Smooth muscle cell (in vitro differentiated cells): Measurements from ENCODE around the gene SYNGR3. TPM values are rescaled to one million over a fixed set of nuclear protein-coding genes. Genes with fewer than 3 reads are reported as not detected.

Experiments
- DNase-seq: peaks from one replicate; lab custom pipeline; 2025; ENCODE audit not compliant: unreplicated experiment; lab: John Stamatoyannopoulos, UW
- H2AFZ ChIP-seq: fragments of 200-600 bp; sonication (generic); 2 replicates; pipeline ENCODE4 v1.6.0; 2016; ENCODE audit warnings: antibody characterized with exemption, low read depth, mild to moderate bottlenecking
- H3F3A ChIP-seq: fragments of 200-600 bp; sonication (generic); 2 replicates; pipeline ENCODE4 v1.6.0; 2017; ENCODE audit warnings: antibody characterized with exemption, low read depth
- H3K27ac ChIP-seq: fragments of 200-600 bp; sonication (generic); 2 replicates; pipeline ENCODE4 v1.5.1; 2016; ENCODE audit warnings: low read depth, mild to moderate bottlenecking
- H3K27me3 ChIP-seq: fragments of 200-600 bp; sonication (generic); 2 replicates; pipeline ENCODE4 v1.6.1; 2016; ENCODE audit warnings: low read depth, mild to moderate bottlenecking
- H3K36me3 ChIP-seq: fragments of 200-600 bp; sonication (generic); 2 replicates; pipeline ENCODE4 v1.5.1; 2016; ENCODE audit warnings: low read depth
- H3K4me1 ChIP-seq: fragments of 200-600 bp; sonication (generic); 2 replicates; pipeline ENCODE4 v1.5.1; 2016; ENCODE audit warnings: low read depth
- H3K4me2 ChIP-seq: fragments of 200-600 bp; sonication (generic); 2 replicates; pipeline ENCODE4 v1.6.0; 2016; ENCODE audit warnings: mild to moderate bottlenecking
- H3K4me3 ChIP-seq: fragments of 200-600 bp; sonication (generic); 2 replicates; pipeline ENCODE4 v1.5.1; 2016; ENCODE audit warnings: mild to moderate bottlenecking
- H3K79me2 ChIP-seq: fragments of 200-600 bp; sonication (generic); 2 replicates; pipeline ENCODE4 v1.6.0; 2016; ENCODE audit warnings: low read depth, mild to moderate bottlenecking
- H3K9ac ChIP-seq: fragments of 200-600 bp; sonication (generic); 2 replicates; pipeline ENCODE4 v1.6.0; 2016; ENCODE audit warnings: low read depth
- H3K9me3 ChIP-seq: fragments of 200-600 bp; sonication (generic); replicated peaks from 2 replicates; pipeline ENCODE4 v1.5.1; 2016; ENCODE audit warnings: low read depth
- H4K20me1 ChIP-seq: fragments of 200-600 bp; sonication (generic); 2 replicates; pipeline ENCODE4 v1.6.0; 2016; ENCODE audit warnings: low read depth
- WGBS: methylation state at CpG from one replicate; pipeline ENCODE4 v1.1.7; 2016; ENCODE audit warnings: low lambda C conversion rate; 5-methylcytosine and 5-hydroxymethylcytosine counted together
- polyA plus RNA-seq: library from polyadenylated mRNA; unstranded; fragments of >200 nt; fragmentation: Nextera tagmentation; extraction: Ambion mirVana; gene quantifications from 2 replicates; pipeline ENCODE4 v1.2.1, GENCODE V29; 2016
- total RNA-seq: library from RNA; depleted of rRNA; stranded (reverse); fragments of >200 nt; gene quantifications from 2 replicates; pipeline ENCODE4 v1.2.3, GENCODE V29; 2014
- TF ChIP-seq, protein P1 (sequence below): fragments of 200-600 bp; sonication (generic); IDR thresholded peaks from 2 replicates; pipeline ENCODE4 v1.5.1; 2017; ENCODE audit warnings: borderline replicate concordance, mild to moderate bottlenecking, antibody characterized with exemption; ENCODE audit not compliant: insufficient read depth, poor library complexity, severe bottlenecking

The SYNGR3 gene
- total and polyA plus RNA-seq, 2 experiments from 2014 or later, result 3.0 to 8.7 TPM

DNA sequence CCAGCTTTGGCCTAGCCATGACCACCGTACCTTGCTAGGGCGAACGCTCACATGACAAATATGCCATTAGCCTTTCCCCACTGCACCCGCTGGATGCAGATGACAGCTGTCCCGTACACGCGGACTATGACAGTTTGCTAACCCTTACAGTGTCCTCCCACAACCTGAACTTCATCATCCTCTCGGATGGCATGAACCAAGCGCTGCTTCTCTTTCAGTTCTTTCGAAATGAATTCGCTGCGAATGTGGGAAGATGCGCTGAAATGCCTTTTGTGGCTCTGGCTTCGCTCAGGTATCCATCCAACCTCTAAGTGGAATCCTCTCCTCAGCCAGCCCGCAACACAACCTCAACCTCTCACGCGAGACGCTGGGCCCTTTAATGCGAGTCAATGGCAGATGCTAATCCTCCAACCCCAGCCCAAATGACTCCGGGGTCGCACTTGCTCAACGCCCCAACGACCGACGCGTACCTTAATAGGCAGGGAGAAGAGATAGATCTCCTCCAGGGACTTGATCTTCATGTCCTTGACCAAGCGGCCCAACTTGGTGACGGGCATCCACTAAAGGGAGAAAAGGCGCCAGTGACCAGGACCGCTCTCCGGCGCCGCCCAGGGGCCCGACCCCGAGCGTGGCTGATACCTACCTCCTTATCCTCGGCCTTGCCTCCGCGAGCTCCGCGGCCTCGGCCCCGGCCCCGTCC is 25.8 kb upstream of the SYNGR3 start:
- Histone ChIP-seq H3K27ac (peak overlapping the region; percentile 95), H3K9me3 (no peaks in the 10 kb centered on the region), H4K20me1 (peaks cover 38% of the 10 kb centered on the region), H3K9ac (peak overlapping the region; percentile 95), H3K4me2 (peak overlapping the region; percentile 83), H3K79me2 (peaks cover 48% of the 10 kb centered on the region), H3K4me1 (peaks cover 25% of the 10 kb centered on the region), H2AFZ (no peak overlapping the region), H3K27me3 (no peaks in the 10 kb centered on the region), H3K4me3 (peak overlapping the region; percentile 79), H3K36me3 (no peaks in the 10 kb centered on the region), H3F3A (peaks cover 30% of the 10 kb centered on the region)
- no peak for DNase-seq
- 3% methylated on average over 44 of the region's 44 CpGs for WGBS
- TF ChIP-seq, protein P1, sequence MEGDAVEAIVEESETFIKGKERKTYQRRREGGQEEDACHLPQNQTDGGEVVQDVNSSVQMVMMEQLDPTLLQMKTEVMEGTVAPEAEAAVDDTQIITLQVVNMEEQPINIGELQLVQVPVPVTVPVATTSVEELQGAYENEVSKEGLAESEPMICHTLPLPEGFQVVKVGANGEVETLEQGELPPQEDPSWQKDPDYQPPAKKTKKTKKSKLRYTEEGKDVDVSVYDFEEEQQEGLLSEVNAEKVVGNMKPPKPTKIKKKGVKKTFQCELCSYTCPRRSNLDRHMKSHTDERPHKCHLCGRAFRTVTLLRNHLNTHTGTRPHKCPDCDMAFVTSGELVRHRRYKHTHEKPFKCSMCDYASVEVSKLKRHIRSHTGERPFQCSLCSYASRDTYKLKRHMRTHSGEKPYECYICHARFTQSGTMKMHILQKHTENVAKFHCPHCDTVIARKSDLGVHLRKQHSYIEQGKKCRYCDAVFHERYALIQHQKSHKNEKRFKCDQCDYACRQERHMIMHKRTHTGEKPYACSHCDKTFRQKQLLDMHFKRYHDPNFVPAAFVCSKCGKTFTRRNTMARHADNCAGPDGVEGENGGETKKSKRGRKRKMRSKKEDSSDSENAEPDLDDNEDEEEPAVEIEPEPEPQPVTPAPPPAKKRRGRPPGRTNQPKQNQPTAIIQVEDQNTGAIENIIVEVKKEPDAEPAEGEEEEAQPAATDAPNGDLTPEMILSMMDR, result no peak

DNA sequence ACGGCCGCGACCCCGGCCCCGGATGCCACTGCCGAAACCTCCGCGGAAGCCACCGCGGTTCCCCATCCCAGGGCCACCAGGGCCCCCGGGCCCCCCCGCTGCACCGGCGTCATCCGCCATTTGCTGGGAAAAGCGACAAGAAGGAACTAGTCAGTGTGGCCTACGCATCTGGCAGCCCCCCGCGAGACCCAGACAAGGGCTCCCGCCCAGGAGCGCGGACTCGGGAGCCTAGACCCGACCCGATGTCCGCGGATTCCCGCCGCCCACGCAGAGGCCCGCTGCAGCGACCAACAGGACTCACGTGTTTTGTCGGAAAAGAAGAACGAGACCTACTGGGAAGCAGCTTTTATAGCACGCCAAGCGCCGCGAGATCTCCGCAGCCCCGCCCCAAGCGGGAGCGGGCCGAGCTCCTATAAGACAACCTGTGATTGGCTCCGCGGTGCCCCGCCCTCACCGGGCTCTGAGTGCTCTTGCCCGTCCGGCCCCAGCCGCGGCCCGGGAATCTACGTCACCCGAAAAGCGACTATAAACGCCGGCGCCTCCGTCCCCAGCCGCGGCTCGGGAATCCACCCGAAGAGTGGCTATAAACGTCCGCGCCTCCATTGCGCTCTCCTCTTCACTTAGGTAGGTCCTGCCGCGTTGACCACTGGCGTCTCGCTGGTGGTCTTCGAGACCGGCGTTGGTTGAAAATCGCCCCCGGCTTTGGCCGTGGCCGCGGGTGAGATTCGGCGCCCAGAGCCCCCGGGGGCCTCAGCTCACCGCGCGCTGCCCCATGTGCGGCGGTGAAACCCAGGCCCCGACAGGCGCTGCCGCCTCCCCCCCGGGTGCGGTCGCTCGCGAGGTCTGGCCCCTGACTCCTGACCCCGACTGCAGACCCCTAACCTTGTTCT is 25.0 kb upstream of the SYNGR3 start, which contains the start of gene RPS2:
TSS of gene RPS2 (minus strand) at position 321 of the 890 bp plus-strand sequence. CDS start at position 120, 201 bp downstream.
- H3K9ac ChIP-seq, result peak within 1 kb of the TSS; percentile 98

DNA sequence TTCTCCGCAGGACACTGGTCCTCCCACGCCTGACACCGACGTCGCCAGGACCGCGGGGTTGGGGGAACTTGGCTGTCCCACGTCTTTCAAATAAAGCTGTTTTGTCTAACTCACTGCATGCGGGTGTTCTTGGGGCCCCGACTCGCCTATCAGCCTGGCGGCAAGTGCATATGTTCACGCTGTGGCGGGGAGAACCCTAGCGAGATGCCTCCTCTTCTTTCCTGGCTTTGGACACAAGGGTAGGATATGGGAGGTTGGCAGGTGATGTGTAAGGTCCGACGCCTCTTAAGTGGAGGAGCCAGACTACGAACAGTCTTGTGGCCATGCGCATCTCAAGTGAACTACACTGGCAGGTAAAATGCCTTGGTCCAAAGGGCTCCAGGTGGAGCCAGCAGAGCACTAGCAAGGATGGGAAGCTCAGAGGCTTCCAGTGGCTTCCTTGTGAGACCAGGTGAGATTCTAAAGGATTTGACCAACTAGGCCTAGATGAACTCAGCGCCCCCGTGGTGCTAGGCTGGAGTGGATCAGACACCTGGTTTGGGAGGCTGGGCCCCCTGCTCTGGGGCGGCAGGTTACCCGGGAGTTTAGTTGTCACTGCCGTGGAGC is 24.3 kb upstream of the SYNGR3 start:
- Histone ChIP-seq H3K9ac (peak overlapping the region; percentile 98), H3K4me2 (peak overlapping the region; percentile 88), H3F3A (peaks cover 28% of the 10 kb centered on the region), H4K20me1 (peaks cover 38% of the 10 kb centered on the region), H3K27me3 (no peaks in the 10 kb centered on the region), H3K4me3 (peak overlapping the region; percentile 79), H3K9me3 (no peaks in the 10 kb centered on the region), H3K79me2 (peaks cover 37% of the 10 kb centered on the region), H3K4me1 (peaks cover 22% of the 10 kb centered on the region), H2AFZ (no peak overlapping the region), H3K36me3 (no peaks in the 10 kb centered on the region), H3K27ac (peak overlapping the region; percentile 95)
- DNase-seq, result no peak
- TF ChIP-seq, protein P1, result no peak
- WGBS, result 27% methylated on average over 24 of the region's 24 CpGs

More for the DNA sequence above, 25.0 kb upstream of the SYNGR3 start, which contains the start of gene RPS2:
- Histone ChIP-seq H3K9me3 (no peaks in the 10 kb centered on the region), H3K79me2 (peaks cover 44% of the 10 kb centered on the region), H3K4me1 (peaks cover 25% of the 10 kb centered on the region), H4K20me1 (peaks cover 38% of the 10 kb centered on the region), H3K4me3 (peak within 1 kb of the TSS; percentile 79), H2AFZ (peak within 1 kb of the TSS; percentile 44), H3K36me3 (no peaks in the 10 kb centered on the region), H3K27me3 (no peaks in the 10 kb centered on the region), H3K27ac (peak within 1 kb of the TSS; percentile 95), H3K4me2 (peak within 1 kb of the TSS; percentile 88), H3F3A (peaks cover 30% of the 10 kb centered on the region)
- TF ChIP-seq, protein P1, result no peak
- peak; percentile 95 for DNase-seq
- 1% methylated on average over 96 of the region's 97 CpGs for WGBS
